Measurements from ENCODE around the gene RPA1. TPM values are rescaled to one million over a fixed set of nuclear protein-coding genes. Genes with fewer than 3 reads are reported as not detected.

The RPA1 gene
- total RNA-seq, 1 experiment from 2014 or later, result 18.9 TPM

DNA sequence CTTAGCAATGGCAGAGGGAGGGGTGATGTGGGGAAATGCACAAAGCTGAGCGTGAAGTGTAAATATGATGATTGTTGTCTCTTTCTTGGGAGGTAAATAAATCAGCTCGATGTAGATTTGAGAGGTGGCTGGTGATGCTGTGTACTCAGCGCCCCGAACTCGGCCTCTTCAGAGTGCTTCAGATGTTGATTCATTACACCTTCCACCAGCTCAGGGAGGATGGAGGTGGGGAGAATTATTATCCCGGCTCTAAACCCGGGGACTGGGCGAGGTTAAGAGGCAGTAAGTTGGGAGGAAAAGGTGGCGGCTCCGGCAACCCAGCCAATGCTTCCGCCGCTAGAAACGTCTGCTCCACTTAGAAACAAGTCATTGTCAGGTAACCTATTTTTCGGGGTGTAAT, 86.5 kb downstream of the RPA1 start:
- in situ Hi-C loops (cut with HindIII; ENCODE audit: low pct_unique_long_range_greater_than_20kb, low sequenced_read_pairs), result no loop called here
- DNase-seq (ENCODE audit: low read depth, low spot score), result no peak

GRCh38 chr17:1916963-1917715, 87.3 kb downstream of the RPA1 start:
- in situ Hi-C loops (cut with HindIII; ENCODE audit: low pct_unique_long_range_greater_than_20kb, low sequenced_read_pairs), result no loop called here
- DNase-seq (ENCODE audit: low read depth, low spot score), result no peak

DNA sequence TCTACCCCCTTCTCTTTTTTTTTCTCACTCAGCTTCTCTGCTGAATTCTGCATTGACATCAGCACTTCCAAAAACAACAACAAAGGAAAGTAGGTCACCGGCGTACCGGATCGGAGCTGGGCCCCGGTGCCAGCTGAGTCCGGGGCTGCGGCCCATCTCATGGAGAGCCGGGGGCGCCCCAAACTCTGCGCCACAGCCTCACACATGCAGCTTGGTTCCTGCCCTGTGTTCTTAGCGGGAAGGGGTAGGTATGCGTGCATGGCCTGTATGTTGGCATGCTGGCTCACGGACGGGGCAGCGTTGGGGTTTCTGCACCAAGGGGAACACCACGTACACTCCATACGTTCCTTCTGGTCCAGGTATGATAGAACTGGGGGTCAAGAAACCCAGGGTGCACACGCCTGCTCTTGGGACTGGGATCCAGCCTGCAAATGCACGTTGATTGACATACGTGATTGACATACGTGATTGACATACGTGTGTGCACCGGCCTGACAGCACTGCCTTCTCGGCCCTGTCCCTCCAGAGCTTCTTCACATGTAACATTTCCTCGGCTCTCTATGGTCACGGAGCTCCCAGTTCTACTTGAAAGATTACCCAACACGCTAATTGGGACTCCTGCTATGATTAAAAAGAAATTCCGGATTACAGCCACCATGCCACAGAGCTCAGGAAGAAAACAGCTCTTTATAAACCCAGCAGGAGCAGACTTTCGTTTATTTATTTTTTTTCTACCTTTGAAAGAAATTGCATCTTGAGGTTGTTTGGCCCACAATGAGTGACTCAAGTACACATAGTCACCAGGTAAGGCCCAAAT, 88.7 kb downstream of the RPA1 start:
- DNase-seq (ENCODE audit: low read depth, low spot score), result no peak
- in situ Hi-C loops (cut with HindIII; ENCODE audit: low pct_unique_long_range_greater_than_20kb, low sequenced_read_pairs), result no loop called here

GRCh38 chr17:1919201-1919600, 89.4 kb downstream of the RPA1 start:
- no peak for DNase-seq (ENCODE audit: low read depth, low spot score)
- in situ Hi-C loops (cut with HindIII; ENCODE audit: low pct_unique_long_range_greater_than_20kb, low sequenced_read_pairs), result no loop called here

- in situ Hi-C loops (cut with HindIII; ENCODE audit: low pct_unique_long_range_greater_than_20kb, low sequenced_read_pairs), result no loop called here
- DNase-seq (ENCODE audit: low read depth, low spot score), result no peak
Observed at GRCh38 chr17:1920948-1921351, 91.1 kb downstream of the RPA1 start.

DNA sequence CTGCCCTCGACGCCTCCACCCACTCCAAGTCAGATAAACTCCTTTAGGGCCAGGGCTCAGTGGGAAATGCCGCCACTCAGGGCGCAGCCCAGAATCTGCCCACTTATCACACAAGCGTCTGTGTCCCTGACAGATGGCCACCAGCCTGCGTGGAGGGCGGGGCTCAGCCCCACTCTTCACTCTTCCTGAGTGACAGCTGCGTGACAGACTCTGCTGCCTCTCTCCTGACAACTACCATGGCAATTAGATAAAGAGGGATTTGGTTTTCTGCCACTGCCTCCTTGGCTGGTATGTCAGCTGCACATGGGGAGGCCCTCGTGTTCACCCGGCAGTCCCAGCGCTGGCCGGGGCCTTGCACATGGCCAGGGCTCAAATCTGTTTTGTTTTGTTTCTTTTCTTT, 99.2 kb downstream of the RPA1 start:
- in situ Hi-C loops (cut with HindIII; ENCODE audit: low pct_unique_long_range_greater_than_20kb, low sequenced_read_pairs), result no loop called here
- no peak for DNase-seq (ENCODE audit: low read depth, low spot score)

DNA sequence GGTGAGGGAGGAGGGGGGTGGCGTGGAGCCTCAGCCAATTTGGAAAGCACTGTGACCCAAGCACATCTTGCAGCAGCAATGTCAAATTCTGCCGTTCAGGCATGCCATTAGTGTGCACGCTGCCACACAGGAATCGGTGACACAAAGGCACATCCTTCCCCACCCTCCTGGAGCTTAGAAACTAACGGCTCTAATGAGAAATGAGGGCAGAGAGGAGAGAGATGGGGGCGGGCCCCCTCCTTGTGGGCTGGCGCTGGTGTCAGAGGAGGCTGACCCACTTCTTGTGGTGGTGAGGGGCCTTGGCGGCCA, 100.5 kb downstream of the RPA1 start:
- in situ Hi-C loops (cut with HindIII; ENCODE audit: low pct_unique_long_range_greater_than_20kb, low sequenced_read_pairs), result no loop called here
- no peak for DNase-seq (ENCODE audit: low read depth, low spot score)

DNA sequence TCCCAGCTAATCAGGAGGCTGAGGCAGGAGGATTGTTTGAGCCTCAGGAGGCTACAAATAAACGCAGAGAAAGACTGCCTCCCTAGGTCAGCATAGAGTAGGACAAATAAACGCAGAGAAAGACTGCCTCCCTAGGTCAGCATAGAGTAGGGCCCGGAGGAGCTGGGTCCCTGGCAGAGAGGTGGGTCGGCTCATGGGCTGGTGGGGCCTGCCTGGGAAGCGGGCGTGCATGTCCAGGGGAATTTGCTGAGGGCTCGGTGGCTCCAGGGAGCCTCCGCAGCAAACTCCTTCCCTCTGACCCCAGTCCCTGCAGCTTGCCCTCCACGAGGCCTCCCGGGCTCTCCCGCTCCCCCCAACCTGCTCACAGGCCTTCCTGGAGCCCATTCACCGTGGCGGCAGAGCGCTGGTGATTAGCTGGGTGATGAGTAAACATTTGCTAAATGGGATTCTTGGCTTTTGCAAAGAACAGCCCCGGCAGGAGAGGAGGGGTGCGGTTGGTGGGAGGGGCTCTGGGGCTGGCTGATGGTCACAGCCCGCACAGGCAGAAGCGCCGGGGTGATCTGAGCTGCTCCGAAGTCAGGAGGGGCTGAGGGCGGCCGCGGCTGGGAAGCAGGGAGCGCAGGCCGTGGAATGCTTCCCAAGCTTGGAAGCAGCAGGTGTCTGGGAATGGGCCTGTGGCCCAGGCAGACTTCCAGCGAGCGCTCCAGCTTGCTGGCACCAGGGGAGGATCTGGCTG, 102.2 kb downstream of the RPA1 start:
- DNase-seq (ENCODE audit: low read depth, low spot score), result no peak
- in situ Hi-C loops (cut with HindIII; ENCODE audit: low pct_unique_long_range_greater_than_20kb, low sequenced_read_pairs), result no loop called here

GRCh38 chr17:1933875-1934715, 104.3 kb downstream of the RPA1 start:
- in situ Hi-C loops (cut with HindIII; ENCODE audit: low pct_unique_long_range_greater_than_20kb, low sequenced_read_pairs), result no loop called here
- DNase-seq (ENCODE audit: low read depth, low spot score), result no peak

DNA sequence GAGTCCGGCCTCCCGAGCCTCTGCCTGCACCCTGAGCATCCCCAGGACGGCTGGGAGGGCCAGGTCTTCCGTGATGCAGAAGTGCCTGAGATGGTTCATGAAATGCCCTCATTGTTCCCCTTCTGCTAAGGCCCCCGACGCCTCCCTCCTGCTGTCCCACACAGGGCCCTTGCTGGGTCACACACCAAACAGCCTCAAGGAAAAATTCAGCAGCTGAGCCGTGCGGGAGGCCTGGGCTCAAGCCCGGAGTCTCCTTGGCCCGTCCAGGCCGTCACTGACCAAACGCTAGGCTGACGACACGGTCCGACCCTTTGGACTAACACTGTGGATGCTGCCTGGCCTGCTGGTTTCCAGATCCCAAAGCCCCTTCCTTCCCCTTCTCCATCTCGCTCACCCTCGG, 105.1 kb downstream of the RPA1 start:
- no peak for DNase-seq (ENCODE audit: low read depth, low spot score)
- in situ Hi-C loops (cut with HindIII; ENCODE audit: low pct_unique_long_range_greater_than_20kb, low sequenced_read_pairs), result no loop called here

DNA sequence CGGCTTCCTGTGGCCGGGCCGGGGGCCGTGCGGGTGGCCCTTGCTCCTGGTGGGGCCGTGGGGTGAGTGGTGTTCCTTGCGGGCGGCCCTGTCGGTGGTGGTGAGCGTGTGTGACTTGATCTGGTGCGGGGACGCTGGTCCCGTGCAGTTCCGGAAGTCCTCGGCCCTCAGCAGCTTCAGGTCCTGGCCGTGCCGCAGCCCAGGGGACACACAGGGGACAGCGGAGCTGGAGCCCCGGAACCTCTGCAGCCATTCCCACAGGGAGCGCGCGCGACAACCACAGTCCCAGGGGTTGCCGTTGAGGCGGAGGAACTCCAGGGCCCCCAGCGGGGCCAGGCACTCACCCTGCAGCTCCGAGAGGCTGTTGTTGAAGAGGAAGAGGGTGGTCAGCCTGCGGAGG, 107.0 kb downstream of the RPA1 start:
- in situ Hi-C loops (cut with HindIII; ENCODE audit: low pct_unique_long_range_greater_than_20kb, low sequenced_read_pairs), result no loop called here

GRCh38 chr17:1937461-1937860, 107.7 kb downstream of the RPA1 start:
- DNase-seq (ENCODE audit: low read depth, low spot score), result no peak
- in situ Hi-C loops (cut with HindIII; ENCODE audit: low pct_unique_long_range_greater_than_20kb, low sequenced_read_pairs), result no loop called here

More for the DNA sequence above, 107.0 kb downstream of the RPA1 start:
- no peak for DNase-seq (ENCODE audit: low read depth, low spot score)

DNA sequence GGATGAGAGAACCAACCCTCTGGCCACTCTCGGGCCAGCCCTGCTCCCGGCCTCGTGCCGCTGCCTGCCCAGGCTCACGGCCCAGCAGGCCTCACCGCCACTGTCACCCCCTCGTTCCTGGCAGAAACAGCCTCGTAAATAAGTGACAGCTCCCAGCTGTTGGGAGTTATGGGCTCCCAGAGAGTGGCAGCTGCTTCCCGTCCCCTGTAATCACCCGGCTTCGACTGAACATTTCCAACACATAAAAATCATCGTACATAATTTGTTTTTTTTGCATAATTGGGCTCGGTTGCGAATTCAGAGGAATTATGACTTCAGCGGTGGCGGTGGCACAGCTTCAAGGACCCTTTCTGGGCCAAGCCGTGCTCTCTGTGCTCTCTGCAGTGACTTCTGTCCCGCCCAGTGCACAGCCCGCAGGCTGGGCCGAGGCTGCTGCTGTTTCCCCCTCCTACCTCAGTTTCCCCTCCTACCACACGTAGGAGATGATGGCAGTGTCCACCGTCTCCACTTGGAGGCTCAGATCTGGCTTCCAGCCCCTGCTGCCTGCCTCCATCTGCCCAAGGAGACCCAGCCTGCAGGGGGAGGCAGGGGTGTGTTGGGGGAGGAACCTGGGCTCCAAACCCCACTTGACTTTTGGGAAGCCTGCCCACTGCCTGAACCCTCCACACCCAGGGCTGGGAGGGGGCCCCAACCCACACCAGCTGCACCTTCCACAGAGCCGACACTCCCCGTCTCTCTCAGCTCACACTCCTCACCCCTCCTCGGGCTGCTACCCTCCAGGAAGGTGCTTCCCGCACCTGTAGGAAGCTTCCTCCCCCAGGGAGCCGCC, 110.4 kb downstream of the RPA1 start:
- in situ Hi-C loops (cut with HindIII; ENCODE audit: low pct_unique_long_range_greater_than_20kb, low sequenced_read_pairs), result no loop called here
- no peak for DNase-seq (ENCODE audit: low read depth, low spot score)

- in situ Hi-C loops (cut with HindIII; ENCODE audit: low pct_unique_long_range_greater_than_20kb, low sequenced_read_pairs), result no loop called here
- DNase-seq (ENCODE audit: low read depth, low spot score), result no peak
Observed at GRCh38 chr17:1940810-1941185, 111.0 kb downstream of the RPA1 start.

- in situ Hi-C loops (cut with HindIII; ENCODE audit: low pct_unique_long_range_greater_than_20kb, low sequenced_read_pairs), result no loop called here
- no peak for DNase-seq (ENCODE audit: low read depth, low spot score)
Observed at GRCh38 chr17:1941272-1942065, 111.7 kb downstream of the RPA1 start.

GRCh38 chr17:1942066-1942365, 112.2 kb downstream of the RPA1 start:
- no peak for DNase-seq (ENCODE audit: low read depth, low spot score)
- in situ Hi-C loops (cut with HindIII; ENCODE audit: low pct_unique_long_range_greater_than_20kb, low sequenced_read_pairs), result no loop called here

Data from SK-MEL-5 (cell line).